Ovary (tissue), 3 donors: Measurements from ENCODE around the gene C10orf143.

Source experiments
- POLR2A ChIP-seq: fragments of 450-650 bp; IDR thresholded peaks from one replicate; pipeline ENCODE4 v1.6.1; 2017; ENCODE audit warnings: antibody characterized with exemption, mild to moderate bottlenecking, moderate library complexity
- TF ChIP-seq, protein P1 (sequence below), 3 donors: fragments of 450-650 bp in 2 of 3; fragments of 200-600 bp in 1 of 3; IDR thresholded peaks; one replicate each; pipeline versions ENCODE4 v1.5.1 to v1.8.0; 2016 to 2022; ENCODE audit warnings: antibody characterized with exemption in 3 of 3, mild to moderate bottlenecking in 1 of 3
- donor health status: DM: no; HTN: no; CAD: no.

DNA sequence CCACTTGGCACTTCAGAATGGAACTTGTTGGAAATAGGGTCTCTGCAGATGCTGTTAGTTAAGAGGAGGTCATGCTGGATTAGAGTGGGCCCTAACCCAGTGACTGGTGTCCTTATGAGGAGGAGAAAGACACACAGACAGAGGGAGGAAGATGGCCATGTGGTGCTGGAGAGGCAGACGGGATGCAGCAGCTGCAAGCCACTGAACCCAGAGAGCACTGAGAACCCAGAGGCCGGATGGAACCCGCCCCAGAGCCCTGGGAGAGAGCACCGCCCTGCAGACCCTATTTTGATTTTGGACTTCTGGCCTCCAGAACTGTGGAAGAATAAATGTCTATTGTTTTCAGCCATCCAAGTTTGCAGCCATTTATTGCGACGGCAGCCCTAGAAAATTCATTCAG is 88.5 kb downstream of the C10orf143 start:
- TF ChIP-seq, protein P1, sequence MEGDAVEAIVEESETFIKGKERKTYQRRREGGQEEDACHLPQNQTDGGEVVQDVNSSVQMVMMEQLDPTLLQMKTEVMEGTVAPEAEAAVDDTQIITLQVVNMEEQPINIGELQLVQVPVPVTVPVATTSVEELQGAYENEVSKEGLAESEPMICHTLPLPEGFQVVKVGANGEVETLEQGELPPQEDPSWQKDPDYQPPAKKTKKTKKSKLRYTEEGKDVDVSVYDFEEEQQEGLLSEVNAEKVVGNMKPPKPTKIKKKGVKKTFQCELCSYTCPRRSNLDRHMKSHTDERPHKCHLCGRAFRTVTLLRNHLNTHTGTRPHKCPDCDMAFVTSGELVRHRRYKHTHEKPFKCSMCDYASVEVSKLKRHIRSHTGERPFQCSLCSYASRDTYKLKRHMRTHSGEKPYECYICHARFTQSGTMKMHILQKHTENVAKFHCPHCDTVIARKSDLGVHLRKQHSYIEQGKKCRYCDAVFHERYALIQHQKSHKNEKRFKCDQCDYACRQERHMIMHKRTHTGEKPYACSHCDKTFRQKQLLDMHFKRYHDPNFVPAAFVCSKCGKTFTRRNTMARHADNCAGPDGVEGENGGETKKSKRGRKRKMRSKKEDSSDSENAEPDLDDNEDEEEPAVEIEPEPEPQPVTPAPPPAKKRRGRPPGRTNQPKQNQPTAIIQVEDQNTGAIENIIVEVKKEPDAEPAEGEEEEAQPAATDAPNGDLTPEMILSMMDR (IDR thresholded peaks at IDR 0.05) = no peak
- no peak for TF ChIP-seq POLR2A
